Measurements from ENCODE around the gene MUC22. TPM values are rescaled to one million over a fixed set of nuclear protein-coding genes. Genes with fewer than 3 reads are reported as not detected.
"Not testable (repeated sequence)": the region's sequence is repeated elsewhere in the genome, so short reads cannot be mapped to it uniquely, and the experiment has no call there.

Gene MUC22
- polyA plus RNA-seq, 3 donors, result not detected

DNA sequence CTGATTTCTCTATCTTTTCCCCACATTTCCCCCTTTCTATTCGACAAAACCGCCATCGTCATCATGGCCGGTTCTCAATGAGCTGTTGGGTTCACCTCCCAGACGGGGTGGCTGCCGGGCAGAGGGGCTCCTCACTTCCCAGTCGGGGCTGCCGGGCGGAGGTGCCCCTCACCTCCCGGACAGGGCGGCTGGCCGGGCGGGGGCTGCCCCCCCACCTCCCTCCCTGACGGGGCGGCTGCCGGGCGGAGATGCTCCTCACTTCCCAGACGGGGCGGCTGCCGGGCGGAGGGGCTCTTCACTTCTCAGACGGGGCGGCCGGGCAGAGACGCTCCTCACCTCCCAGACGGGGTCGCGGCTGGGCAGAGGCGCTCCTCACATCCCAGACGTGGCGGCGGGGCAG, 56.8 kb downstream of the MUC22 start:
- not testable (repeated sequence) for DNase-seq (ENCODE audit: extremely low read depth in 1 of 11, low read depth in 9 of 11, low spot score in 4 of 11)

DNA sequence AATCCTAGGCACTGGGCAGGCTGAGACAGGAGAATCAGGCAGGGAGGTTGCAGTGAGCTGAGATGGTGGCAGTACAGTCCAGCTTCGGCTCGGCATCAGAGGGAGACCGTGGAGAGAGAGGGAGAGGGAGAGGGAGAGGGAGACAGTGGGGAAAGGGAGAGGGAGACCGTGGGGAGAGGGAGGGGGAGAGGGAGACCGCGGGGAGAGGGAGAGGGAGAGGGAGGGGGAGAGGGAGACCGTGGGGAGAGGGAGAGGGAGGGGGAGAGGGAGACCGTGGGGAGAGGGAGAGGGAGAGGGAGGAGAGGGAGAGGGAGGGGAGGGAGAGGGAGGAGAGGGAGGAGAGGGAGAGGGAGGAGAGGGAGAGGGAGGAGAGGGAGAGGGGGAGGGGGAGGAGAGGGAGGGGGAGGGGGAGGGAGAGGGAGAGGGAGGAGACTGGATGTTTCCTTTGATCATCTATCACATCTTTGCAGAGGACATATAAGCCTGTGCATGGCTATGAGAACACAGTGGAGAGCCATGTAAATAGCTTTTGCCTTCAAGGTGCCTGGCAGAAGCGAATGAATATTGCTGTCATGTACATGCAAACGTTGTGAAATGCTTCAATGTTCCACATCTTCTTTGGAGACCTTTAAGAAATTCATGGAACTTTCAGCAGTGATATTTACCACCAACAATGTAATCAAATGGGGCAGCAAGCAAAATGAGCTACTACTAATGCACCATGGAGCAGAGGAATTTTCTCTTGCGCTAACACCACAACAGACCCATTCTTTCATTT, 57.8 kb downstream of the MUC22 start:
- DNase-seq (ENCODE audit: extremely low read depth in 1 of 11, low read depth in 9 of 11, low spot score in 4 of 11), result not testable (repeated sequence)

DNA sequence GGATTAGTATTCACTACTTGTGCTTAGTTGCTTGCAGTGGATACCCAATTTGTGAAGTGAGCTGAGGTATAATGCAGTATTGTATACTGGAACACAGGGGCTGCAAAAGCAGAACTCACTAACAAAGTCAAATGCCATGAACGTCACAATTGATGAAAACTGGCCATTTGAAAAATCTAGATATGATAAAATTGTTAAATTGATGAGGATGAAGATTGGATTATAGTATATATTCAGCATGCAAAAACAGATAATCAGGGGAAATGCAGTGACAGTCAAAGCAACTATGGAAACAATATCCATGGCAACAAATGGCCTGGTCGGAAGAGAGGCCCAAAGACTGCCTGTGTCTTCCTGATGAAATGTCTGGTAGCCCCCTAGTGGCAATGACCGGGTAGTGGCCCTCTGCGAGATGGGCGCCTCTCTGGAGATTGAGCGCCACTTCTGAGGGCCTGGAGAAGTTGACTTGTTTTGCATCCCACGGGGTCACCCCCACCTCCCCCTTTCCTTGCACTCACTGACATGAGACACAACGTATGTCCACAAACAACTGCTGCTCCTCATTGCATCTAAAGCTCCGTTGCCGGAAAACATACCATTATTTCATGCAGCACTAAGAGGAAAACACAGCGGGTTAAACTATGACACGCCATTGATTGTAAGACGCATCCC, 58.5 kb downstream of the MUC22 start:
- peak in 9 of 11 donors; percentile 52 to 77 (median 71) for DNase-seq (ENCODE audit: extremely low read depth in 1 of 11, low read depth in 9 of 11, low spot score in 4 of 11)

DNA sequence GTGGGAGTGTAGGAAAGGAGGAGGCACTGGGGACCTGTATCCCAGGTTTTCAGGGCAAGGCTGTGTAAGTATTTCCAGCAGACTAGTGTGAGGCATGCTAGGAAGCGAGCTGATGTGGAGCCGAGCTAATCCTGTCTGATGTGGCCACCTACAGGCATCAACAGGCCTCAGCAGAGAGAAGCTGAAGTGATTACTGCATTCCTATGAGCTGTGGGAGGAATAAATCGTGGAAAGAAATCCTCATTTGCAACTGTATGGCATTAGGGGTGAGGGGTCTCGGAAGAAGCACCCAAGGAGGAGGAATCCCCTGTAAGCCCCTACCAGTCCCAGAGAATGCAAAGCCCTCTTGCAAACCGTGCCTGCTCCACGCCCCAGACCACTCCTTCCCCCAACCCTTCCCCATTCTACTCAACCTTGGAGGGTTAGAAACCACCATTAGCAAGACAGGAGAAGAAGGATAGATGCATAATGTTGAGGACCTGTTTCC, 60.5 kb downstream of the MUC22 start:
- peak in 8 of 11 donors; percentile 41 to 72 (median 62) for DNase-seq (ENCODE audit: extremely low read depth in 1 of 11, low read depth in 9 of 11, low spot score in 4 of 11)

DNA sequence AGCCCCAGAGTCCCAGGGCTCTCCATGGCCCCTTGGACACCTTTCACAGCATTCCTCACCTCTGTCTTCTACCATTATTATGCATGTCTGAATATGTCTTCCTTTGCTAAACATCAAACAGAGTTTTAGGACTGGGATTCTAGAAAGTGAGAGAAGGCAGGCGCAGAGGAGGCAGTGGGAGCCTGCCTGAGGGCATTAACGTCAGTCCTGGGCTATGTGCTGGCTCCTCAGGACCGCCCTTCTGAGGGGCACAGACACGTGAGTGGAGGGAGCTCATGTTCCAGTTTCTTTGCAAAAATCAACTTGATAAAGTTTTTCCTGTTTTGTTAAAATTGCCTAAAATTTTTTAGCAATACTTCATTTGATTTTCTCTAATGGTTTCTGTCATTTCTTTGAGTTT, 64.1 kb downstream of the MUC22 start:
- no peak for DNase-seq (ENCODE audit: extremely low read depth in 1 of 11, low read depth in 9 of 11, low spot score in 4 of 11)

DNA sequence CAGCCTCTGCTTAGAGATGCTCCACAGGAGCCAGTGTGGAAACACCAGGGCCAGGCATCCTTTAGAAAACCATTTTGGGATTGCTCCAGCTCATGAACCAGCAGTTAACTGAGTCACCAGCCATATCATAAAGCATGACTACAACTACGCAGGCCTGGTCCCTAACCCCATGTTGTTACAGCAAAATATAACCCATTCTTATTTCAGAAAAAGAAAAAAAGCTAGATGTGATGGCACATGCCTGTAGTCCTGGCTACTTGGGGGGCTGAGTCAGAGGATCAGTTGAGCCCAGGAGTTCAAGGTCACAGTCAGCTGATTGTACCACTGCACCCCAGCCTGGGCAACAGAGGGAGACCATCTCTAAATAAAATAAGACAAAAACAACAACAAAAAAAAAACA, 65.3 kb downstream of the MUC22 start:
- no peak for DNase-seq (ENCODE audit: extremely low read depth in 1 of 11, low read depth in 9 of 11, low spot score in 4 of 11)

DNA sequence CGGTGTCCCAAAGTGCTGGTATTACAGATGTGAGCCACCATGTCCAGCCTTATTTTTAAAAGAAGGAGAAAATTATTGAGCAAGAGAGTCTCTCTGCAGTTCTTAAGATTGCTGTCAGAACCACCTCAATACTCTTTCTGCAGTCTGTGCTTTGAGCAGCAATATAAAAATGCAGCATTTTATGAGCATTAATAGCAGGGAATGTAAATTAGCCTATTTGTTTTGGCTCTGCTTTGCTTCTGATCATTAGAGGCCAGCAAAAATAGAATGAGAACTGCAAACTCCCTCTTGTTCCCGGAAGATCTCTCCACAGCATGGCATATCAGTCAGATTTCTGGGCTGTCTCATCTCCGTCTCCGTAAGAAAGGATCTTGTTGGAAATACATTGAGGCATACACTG, 66.3 kb downstream of the MUC22 start:
- no peak for DNase-seq (ENCODE audit: extremely low read depth in 1 of 11, low read depth in 9 of 11, low spot score in 4 of 11)

DNA sequence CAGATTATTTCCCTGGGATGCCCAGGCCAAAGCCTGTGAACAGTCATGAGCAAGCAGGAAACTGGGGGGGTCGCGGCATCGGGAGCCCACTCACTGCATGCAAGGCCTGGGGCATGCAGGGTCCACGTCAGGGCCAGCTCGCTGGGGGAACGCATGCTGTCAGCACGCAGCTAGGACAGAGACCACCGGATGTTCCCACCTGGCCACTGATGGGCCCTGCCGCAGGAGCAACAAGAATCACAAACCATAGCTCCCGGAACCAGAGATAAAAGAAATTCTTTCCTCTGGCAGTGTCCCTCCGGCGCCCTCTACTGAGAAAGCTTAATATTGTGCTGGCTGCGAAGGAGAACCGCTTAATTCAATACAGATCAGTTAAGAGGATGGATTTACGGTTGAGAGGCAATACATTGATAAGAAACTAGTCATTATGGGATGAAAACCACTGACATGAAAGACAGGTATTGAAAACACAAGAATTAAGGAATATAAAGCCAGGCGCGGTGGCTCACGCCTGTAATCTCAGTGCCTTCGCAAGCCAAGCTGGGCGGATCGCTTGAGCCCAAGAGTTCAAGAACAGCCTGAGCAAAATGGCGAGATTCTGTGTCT, 69.5 kb downstream of the MUC22 start:
- DNase-seq (ENCODE audit: extremely low read depth in 1 of 11, low read depth in 9 of 11, low spot score in 4 of 11), result peak in 8 of 11 donors; percentile 36 to 62 (median 50)

DNA sequence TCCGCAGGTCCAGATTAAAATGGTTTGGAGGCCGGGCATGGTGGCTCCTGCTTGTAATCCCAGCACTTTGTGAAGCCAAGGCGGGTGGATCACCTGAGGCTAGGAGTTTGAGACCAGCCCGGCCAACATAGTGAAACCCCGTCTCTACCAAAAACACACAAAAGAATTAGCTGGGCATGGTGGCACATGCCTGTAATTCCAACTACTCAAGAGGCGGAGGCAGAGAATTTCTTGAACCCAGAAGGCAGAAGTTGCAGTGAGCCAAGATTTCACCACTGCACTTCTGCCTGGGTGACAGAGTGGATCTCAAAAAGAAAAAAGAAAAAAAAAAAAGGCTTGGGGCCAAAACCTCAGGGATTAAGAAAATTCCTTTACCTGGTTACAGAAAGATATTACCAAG, 71.6 kb downstream of the MUC22 start:
- no peak for DNase-seq (ENCODE audit: extremely low read depth in 1 of 11, low read depth in 9 of 11, low spot score in 4 of 11)

DNA sequence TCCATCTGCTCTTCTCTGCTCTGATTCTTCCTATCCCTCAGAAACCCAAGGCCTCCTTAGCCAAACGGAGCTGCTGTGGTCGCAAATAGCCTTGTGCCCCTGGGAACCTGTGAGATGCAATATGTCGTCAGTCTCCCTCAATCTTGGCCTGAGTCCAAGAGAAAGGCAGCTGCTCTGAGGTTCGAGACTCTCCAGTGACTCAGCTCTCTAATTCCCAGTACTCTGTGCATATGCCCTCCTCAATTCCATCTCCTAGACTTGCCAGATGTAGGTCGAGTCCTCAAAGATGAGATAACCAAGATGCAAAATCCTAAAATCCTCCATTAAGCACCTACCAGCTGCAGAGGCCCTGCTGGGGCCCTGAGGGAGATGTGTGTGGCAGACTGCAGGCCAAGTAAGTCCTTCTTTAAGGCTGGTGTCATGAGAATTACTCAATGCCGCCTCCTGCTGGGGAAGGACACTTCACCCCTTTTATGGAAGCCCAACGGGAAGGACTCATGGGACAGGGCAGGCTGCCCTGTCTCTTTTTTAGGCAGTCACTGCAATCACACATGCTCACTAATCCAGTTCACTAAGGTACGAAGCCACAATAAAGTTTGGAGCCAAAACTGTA, 73.6 kb downstream of the MUC22 start:
- DNase-seq (ENCODE audit: extremely low read depth in 1 of 11, low read depth in 9 of 11, low spot score in 4 of 11), result no peak

Other genes starting within 250 kb of the MUC22 start
- 100 to 1,000 TPM; 145 to 195 (median 177) TPM for gene DDR1, start 126.0 kb upstream of the MUC22 start, polyA plus RNA-seq (ENCODE audit: insufficient read length in 3 of 3)
- 10 to 100 TPM; 41.4 to 54.3 (median 48.3) TPM for gene GTF2H4, start 102.3 kb upstream of the MUC22 start, polyA plus RNA-seq (ENCODE audit: insufficient read length in 3 of 3)
- 10 to 100 TPM; 41.6 to 50.7 (median 48.3) TPM for gene VARS2, start 96.2 kb upstream of the MUC22 start, polyA plus RNA-seq (ENCODE audit: insufficient read length in 3 of 3)
- gene SFTA2, start 78.3 kb upstream of the MUC22 start, polyA plus RNA-seq (ENCODE audit: insufficient read length in 3 of 3), result 1 to 10 TPM in 2 of 3 donors, under 1 TPM in 1; 0.80 to 1.3 (median 1.2) TPM
- under 1 TPM; 0.03 to 0.18 (median 0.08) TPM for gene MUCL3, start 69.5 kb upstream of the MUC22 start, polyA plus RNA-seq (ENCODE audit: insufficient read length in 3 of 3)
- gene MUC21, start 26.8 kb upstream of the MUC22 start, polyA plus RNA-seq (ENCODE audit: insufficient read length in 3 of 3), result not detected
- gene C6orf15, start 102.1 kb downstream of the MUC22 start, polyA plus RNA-seq (ENCODE audit: insufficient read length in 3 of 3), result not detected
- gene PSORS1C1, start 104.3 kb downstream of the MUC22 start, polyA plus RNA-seq (ENCODE audit: insufficient read length in 3 of 3), result under 1 TPM; 0.23 to 0.34 (median 0.30) TPM
- gene CDSN, start 110.0 kb downstream of the MUC22 start, polyA plus RNA-seq (ENCODE audit: insufficient read length in 3 of 3), result not detected
- under 1 TPM in 2 of 3 donors, not detected in 1; 0.14 to 0.17 TPM for gene PSORS1C2, start 128.6 kb downstream of the MUC22 start, polyA plus RNA-seq (ENCODE audit: insufficient read length in 3 of 3)
- gene CCHCR1, start 147.3 kb downstream of the MUC22 start, polyA plus RNA-seq (ENCODE audit: insufficient read length in 3 of 3), result 10 to 100 TPM; 30.5 to 41.6 (median 35.2) TPM
- 10 to 100 TPM; 14.9 to 21.0 (median 17.4) TPM for gene TCF19, start 148.1 kb downstream of the MUC22 start, polyA plus RNA-seq (ENCODE audit: insufficient read length in 3 of 3)
- gene POU5F1, start 160.2 kb downstream of the MUC22 start, polyA plus RNA-seq (ENCODE audit: insufficient read length in 3 of 3), result 10 to 100 TPM in 1 of 3 donors, 1 to 10 TPM in 2; 1.9 to 25.2 (median 4.5) TPM

All from renal cortex interstitium (tissue), 11 donors.